A549 treated with CpdA at 1 μM for 4 hours (cell line): Measurements from ENCODE around the gene ZNF503. TPM values are rescaled to one million over a fixed set of nuclear protein-coding genes. Genes with fewer than 3 reads are reported as not detected.

Experiments
- total RNA-seq: library from RNA; stranded (reverse); fragments of 200-300 nt; extraction: Qiagen RNA extraction; gene quantifications from 5 replicates; pipeline ENCODE4 v1.2.3, GENCODE V29; 2022; ENCODE audit warnings: low read depth

The ZNF503 gene
- 8.5 to 13.3 TPM (median 12.4 TPM) in 5 replicates for total RNA-seq

GRCh38 chr10:75401569-75402485 is at the start of gene ZNF503:
ZNF503 (minus strand) TSS chr10:75401764; CDS start chr10:75401419, 345 bp downstream.

GRCh38 chr10:75431180-75432111 is 29.9 kb upstream of the ZNF503 start, which contains the start of gene LRMDA:
LRMDA (plus strand) TSS chr10:75431624.

Other genes with a start within 250 kb of the ZNF503 start
- 294 to 315 TPM (median 306 TPM) in 5 replicates for gene VDAC2, start 191.0 kb downstream of the ZNF503 start, total RNA-seq
- 25.7 to 49.8 TPM (median 45.2 TPM) in 5 replicates for gene COMTD1, start 165.8 kb downstream of the ZNF503 start, total RNA-seq
- 2.9 to 4.7 TPM (median 4.1 TPM) in 5 replicates for gene LRMDA, start 29.9 kb upstream of the ZNF503 start, total RNA-seq